ENCODE measurements around the gene PPM1H. TPM values are rescaled to one million over a fixed set of nuclear protein-coding genes. Genes with fewer than 3 reads are reported as not detected.

PPM1H gene
- total and polyA plus RNA-seq, 10 of the 15 experiments (the other 5 are each of a cell fraction or from before 2014, with no cell fraction given): 0.11 to 0.83 (median 0.49) TPM

DNA sequence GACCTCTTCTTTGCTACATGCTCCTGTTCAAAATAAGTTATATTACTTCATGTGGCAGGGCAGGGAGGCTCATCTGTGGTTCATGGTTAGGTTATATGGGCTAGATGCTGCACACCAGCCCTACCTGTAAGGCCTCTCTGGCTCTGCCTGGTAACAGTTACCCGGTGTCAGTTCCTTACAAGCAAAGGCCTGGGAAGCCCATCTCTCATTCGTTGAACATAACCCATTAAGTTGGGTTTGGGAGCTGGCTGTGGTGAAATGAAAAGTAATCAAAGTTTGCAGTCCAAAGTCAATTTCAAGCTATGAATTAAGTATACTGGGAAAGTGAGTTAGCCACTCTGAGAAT, 183.2 kb downstream of the PPM1H start:
- ChIA-PET SMC1A (ENCODE audit: uncharacterized antibody, unreplicated experiment) (interaction anchor here (0.7 to 1.2 kb wide), 3 partner anchors 14 to 137 kb away, joined by 3 to 4 read pairs (median 3); no protein-coding TSS in a partner anchor), CTCF (interaction anchor here (2.0 kb wide), 1 partner anchor 43 kb away, joined by 4 read pairs; no protein-coding TSS in a partner anchor), RAD21 (ENCODE audit: unreplicated experiment) (no interaction called here), POLR2A (no interaction called here)
- no peaks in the 10 kb centered on the region for H3K79me2 ChIP-seq (ENCODE audit: control insufficient read depth, insufficient read depth, low read length)
- DNase-seq (ENCODE audit: low read depth, low spot score) (no peak), ATAC-seq (no peak), FAIRE-seq (no peak)
- H4K20me1 ChIP-seq (ENCODE audit: control insufficient read depth, insufficient read depth): no peaks in the 10 kb centered on the region
- H3K27ac ChIP-seq (ENCODE audit: control insufficient read depth, insufficient read depth): no peak overlapping the region
- H3K4me2 ChIP-seq (ENCODE audit: control insufficient read depth, insufficient read depth): no peak overlapping the region
- WGBS (ENCODE audit: insufficient coverage, insufficient replicate concordance, low lambda C conversion rate, missing lambda C conversion rate): 42% methylated on average over 2 of the region's 2 CpGs
- no peaks in the 10 kb centered on the region; a peak in 2 of 4 replicates for H3K27me3 ChIP-seq (replicated peaks in 1 of 2; ENCODE audit: control insufficient read depth in 2 of 2, insufficient read depth in 2 of 2, low read length in 1 of 2)
- H3K4me3 ChIP-seq: no peak overlapping the region
- H3K4me1 ChIP-seq (ENCODE audit: control insufficient read depth, insufficient read depth, low read length): no peaks in the 10 kb centered on the region
- no peak overlapping the region for H3K9ac ChIP-seq (ENCODE audit: control insufficient read depth, insufficient read depth, low read length)
- no peak for TF ChIP-seq RAD51 (IDR thresholded peaks at IDR 0.05)
- TF ChIP-seq NFYB (IDR thresholded peaks at IDR 0.05; ENCODE audit: insufficient read depth, low read depth, low read length): no peak
- TF ChIP-seq BHLHE40 (IDR thresholded peaks at IDR 0.05; ENCODE audit: borderline replicate concordance in 1 of 2, low read depth in 2 of 2, low read length in 1 of 2): no peak
- TF ChIP-seq MYB (IDR thresholded peaks at IDR 0.05; ENCODE audit: borderline replicate concordance, low read depth, low read length): no peak
- no peak for TF ChIP-seq SRF (IDR thresholded peaks at IDR 0.05; ENCODE audit: low read depth in 2 of 2, low read length in 2 of 2)
- TF ChIP-seq ZNF24 (IDR thresholded peaks at IDR 0.05): no peak
- TF ChIP-seq SMAD5 (IDR thresholded peaks at IDR 0.05; ENCODE audit: low read depth): no peak
- TF ChIP-seq, protein P1, sequence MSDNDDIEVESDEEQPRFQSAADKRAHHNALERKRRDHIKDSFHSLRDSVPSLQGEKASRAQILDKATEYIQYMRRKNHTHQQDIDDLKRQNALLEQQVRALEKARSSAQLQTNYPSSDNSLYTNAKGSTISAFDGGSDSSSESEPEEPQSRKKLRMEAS (IDR thresholded peaks at IDR 0.05; ENCODE audit: low read depth, low read length): no peak
- in situ Hi-C loops (cut with MboI) (no loop called here), intact Hi-C loops (cut with micrococcal nuclease; ENCODE audit: unreplicated experiment) (no loop called here)
- H3K9me3 ChIP-seq (replicated peaks; ENCODE audit: control insufficient read depth, insufficient read depth, low read length): no peaks in the 10 kb centered on the region
- H2AFZ ChIP-seq (ENCODE audit: control insufficient read depth, low read depth, low read length): no peak overlapping the region
- no peaks in the 10 kb centered on the region for H3K36me3 ChIP-seq (ENCODE audit: control insufficient read depth in 2 of 2, insufficient read depth in 2 of 2, low read length in 1 of 2)
- no TSS peak for BruUV-seq (replicated peaks)

Measured in GM12878 (cell line).